T-helper 17 cell (primary cell): ENCODE data around the gene TBL1X. TPM values are rescaled to one million over a fixed set of nuclear protein-coding genes. Genes with fewer than 3 reads are reported as not detected.
A peak's percentile ranks its signal among the peaks of the same experiment; 100 is the strongest.
"Not testable (repeated sequence)": the region's sequence is repeated elsewhere in the genome, so short reads cannot be mapped to it uniquely, and the experiment has no call there.

Source experiments
- ATAC-seq: fragments of 150-1000 bp; cut with Tn5 transposase; 2 replicates; pipeline ENCODE4 v1.10.0; 2021; ENCODE audit warnings: mild to moderate bottlenecking, moderate library complexity
- DNase-seq, 3 donors: peaks; one replicate each; pipeline versions ENCODE4 v3.0.0 to v3.0.0-alpha.2; 2020 to 2021
- H3K9me3 ChIP-seq: one replicate; pipeline ENCODE4 v1.7.0; 2013; ENCODE audit warnings: low read length, mild to moderate bottlenecking; ENCODE audit not compliant: control insufficient read depth, poor library complexity, severe bottlenecking
- H3K27ac Mint-ChIP-seq: one replicate; pipeline ENCODE4 v1.8.0; 2022; ENCODE audit warnings: mild to moderate bottlenecking, moderate library complexity, mixed read lengths
- H3K27me3 Mint-ChIP-seq: one replicate; pipeline ENCODE4 v1.8.0; 2022; ENCODE audit warnings: mixed read lengths
- H3K36me3 Mint-ChIP-seq: one replicate; pipeline ENCODE4 v1.8.0; 2022; ENCODE audit warnings: low read depth, mixed read lengths
- H3K4me1 Mint-ChIP-seq: one replicate; pipeline ENCODE4 v1.8.0; 2022; ENCODE audit warnings: mild to moderate bottlenecking, mixed read lengths
- H3K4me3 Mint-ChIP-seq: one replicate; pipeline ENCODE4 v1.8.0; 2022; ENCODE audit warnings: mild to moderate bottlenecking, moderate library complexity, mixed read lengths
- total RNA-seq, 4 donors: library from RNA in 2 of 4; stranded (reverse) in 2 of 4; gene quantifications; one replicate each; pipeline ENCODE4 v1.2.3 and lab custom pipeline; 2022 to 2026

Gene TBL1X
- total RNA-seq = 10 to 100 TPM; 15.7 to 20.2 TPM
- total RNA-seq (lab: John Stamatoyannopoulos, UW) = 31.3 to 40.2 reads per million in 2 donors

DNA sequence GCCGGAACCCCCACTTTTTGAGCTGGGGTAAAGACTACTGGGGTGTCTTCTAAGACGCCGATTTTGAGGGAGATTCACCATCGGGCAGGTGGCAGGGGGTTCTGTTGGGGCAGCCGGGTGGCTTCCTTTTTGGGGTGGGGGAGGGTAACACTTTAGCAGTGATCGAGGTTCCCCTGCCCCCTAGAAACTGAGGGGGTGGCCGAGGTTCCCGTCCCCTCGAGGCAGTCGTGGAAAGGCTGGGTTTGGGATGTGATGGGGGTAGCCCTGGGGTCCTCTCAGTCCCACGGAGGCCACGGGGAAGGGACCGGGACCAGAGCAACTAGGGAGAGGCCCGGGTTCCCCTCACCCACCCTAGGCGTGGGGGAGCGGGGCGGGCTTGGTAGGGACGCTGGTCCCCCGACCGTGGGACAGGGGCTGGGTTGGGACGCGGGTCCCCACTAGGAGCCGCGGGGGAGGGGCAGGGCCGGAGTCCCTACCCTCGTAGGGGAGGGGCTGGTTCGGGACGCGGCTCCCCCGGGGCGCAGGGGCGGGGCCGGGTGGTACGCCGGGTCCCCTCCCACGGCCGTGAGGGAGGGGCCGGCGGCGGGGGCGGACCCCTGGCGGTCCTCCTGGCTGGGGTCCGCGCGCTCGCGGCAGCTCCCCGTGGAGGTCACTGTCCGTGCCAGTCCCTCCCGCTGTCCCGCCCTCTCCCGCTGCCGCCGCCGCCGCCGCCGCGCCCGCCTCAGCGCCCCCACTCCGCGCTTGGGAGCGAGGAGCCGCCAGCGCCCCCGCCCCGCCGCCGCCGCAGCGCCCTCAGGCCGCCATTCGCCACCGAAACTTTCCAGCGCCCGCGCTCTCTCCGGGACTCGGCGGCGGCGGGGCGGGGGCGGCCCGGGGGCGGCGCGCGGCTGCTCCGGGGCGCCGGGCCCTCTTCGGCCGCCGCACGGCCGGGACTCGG is at the start of gene TBL1X:
TSS of gene TBL1X (plus strand) at position 624 of the 937 bp plus-strand sequence. CDS start 188,529 bp downstream, outside the sequence.
- peak; percentile 41 for ATAC-seq
- Mint-ChIP-seq H3K4me1 (peaks cover 20% of the 10 kb centered on the region), H3K27ac (peak within 1 kb of the TSS; percentile 96)

DNA sequence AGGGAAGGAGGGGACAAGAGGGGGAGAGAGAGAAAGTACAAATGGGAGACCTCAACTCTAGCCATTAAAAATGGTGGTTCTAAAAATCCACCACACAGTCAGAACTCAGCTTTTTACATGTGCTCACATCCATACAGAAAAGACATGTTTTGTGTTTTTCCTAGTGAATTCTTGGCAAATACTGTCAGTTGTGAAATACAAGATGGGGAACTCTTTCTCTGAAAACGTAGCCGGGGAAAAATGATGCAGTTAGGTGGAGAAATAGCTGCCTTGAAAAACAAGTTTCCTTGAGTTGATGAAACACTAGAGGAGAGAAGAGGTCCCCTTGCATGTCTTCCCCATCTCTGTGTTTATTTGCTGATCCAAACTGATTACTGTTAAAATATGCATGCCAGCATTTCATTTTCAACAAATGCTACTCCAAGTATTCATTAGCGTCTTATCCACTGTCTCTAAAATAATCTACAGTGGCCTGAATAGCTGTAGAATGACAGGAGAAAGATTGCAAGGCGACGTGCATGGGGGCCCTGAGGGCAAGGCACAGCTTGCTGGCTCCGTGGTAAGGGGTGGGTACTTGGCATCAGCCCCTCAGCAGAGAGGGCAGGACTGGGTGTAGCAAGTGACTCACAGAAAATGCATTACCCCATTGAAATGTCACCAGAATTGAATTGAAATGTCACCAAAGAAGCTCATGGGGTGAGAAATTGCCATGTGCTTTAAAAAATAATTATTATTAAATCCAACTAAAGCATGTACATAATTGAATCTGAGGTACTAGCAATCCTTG is 48.1 kb upstream of the TBL1X start:
- no peaks in the 10 kb centered on the region for H3K9me3 ChIP-seq
- no peak for DNase-seq
- no peak for ATAC-seq
- H3K4me3 Mint-ChIP-seq = no peak overlapping the region
- peaks cover 10% of the 10 kb centered on the region for H3K4me1 Mint-ChIP-seq
- no peaks in the 10 kb centered on the region for H3K27me3 Mint-ChIP-seq
- no peak overlapping the region for H3K27ac Mint-ChIP-seq
- H3K36me3 Mint-ChIP-seq = no peaks in the 10 kb centered on the region

More for the DNA sequence above, at the start of gene TBL1X:
- H3K9me3 ChIP-seq = no peaks in the 10 kb centered on the region
- Mint-ChIP-seq H3K27me3 (no peaks in the 10 kb centered on the region), H3K4me3 (peak within 1 kb of the TSS; percentile 81), H3K36me3 (no peaks in the 10 kb centered on the region)
- DNase-seq = peak; percentile 28 to 39 (median 31)

DNA sequence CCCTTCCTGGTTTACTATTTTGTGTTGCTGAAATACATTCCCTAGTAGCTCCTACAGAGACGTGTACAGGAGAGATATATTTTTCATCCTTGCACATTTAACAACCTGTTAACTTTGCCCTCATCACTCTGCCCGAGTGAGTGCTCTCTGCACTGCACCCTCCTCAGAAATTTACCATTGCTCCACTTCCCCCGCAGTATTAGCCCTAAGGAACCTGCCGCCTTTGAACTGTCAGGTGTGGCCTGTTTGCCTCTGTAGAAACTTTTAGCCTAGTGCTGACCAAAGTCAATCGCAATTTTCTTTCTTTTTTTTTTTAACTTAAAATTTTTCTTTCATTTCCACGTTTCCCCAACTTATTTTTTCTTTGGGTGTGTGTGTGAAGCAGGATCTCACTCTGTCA is 46.6 kb upstream of the TBL1X start:
- DNase-seq = no peak
- Mint-ChIP-seq H3K4me3 (no peak overlapping the region), H3K27me3 (no peaks in the 10 kb centered on the region), H3K27ac (peak overlapping the region; percentile 29), H3K36me3 (no peaks in the 10 kb centered on the region), H3K4me1 (peaks cover 10% of the 10 kb centered on the region)
- H3K9me3 ChIP-seq = no peaks in the 10 kb centered on the region
- ATAC-seq = no peak

DNA sequence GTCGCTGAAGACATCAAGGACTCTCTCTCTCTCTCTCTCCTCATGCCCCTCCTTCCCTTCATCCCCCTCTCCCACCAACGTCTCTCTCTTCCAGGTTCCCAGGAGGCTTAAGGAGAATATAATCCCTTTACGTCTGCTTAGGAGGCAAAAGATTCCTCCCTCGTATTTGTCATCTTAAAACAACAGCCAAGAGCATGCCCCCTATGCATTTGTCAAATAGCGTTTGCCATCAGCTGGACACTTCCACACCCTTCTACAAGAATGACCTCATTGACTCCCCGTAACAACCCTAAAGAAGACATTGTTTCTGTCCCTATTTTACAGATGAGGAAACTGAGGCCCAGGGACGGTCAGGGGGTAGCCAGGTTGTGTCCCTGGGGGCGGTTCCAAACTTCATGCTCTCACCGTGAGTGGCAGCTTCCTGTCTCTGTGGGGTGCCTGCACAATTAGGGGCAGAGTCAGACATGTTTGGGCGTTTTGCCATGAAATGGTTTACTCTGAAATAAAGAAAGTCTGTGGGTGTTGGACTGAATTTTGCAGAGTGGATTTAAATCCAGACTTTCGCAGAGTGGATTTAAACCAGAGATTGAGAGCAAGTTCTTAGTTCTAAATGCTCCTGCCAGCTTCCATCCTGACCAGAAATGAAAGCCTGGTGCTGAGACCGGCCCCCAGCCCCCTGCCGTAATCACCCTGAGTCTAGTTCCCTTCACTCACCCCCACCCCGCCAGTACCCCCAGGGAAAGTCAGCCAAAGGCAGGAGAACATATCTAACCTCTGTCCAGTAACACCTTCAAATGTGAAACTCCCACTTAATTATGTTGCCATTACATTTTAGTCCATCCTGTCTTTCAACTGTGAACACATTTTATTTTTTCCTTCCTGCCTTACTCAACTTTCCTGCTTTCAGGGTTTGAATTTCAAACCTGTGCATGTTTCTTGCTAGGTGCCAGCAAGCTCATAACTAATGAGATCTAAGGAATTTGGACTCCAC is 44.3 kb upstream of the TBL1X start:
- Mint-ChIP-seq H3K27ac (no peak overlapping the region), H3K27me3 (no peaks in the 10 kb centered on the region), H3K4me1 (peaks cover 10% of the 10 kb centered on the region), H3K4me3 (no peak overlapping the region), H3K36me3 (no peaks in the 10 kb centered on the region)
- DNase-seq (no peak), ATAC-seq (no peak)
- H3K9me3 ChIP-seq = no peaks in the 10 kb centered on the region

DNA sequence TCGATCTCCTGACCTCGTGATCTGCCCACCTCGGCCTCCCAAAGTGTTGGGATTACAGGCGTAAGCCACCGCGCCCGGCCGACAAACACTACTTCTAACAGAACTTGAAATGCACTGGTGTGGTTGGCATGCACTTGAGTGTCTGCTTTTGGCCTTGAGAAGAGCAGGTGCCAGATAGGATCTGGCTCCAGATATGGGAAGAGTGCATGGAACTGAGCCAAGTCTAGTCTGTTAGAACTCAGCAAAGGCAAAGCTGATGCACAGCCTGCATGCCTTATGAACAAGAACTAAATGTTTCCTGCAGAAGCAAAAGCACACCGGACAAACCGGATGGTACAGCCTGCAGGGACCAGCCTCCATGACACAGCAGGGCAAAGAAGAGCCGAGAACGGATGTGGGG is 35.1 kb upstream of the TBL1X start:
- peaks cover 5% of the 10 kb centered on the region for H3K4me1 Mint-ChIP-seq
- H3K4me3 Mint-ChIP-seq = no peak overlapping the region
- H3K27me3 Mint-ChIP-seq = no peaks in the 10 kb centered on the region
- no peak overlapping the region for H3K27ac Mint-ChIP-seq
- no peaks in the 10 kb centered on the region for H3K36me3 Mint-ChIP-seq
- ATAC-seq = no peak
- no peak for DNase-seq
- no peaks in the 10 kb centered on the region for H3K9me3 ChIP-seq

DNA sequence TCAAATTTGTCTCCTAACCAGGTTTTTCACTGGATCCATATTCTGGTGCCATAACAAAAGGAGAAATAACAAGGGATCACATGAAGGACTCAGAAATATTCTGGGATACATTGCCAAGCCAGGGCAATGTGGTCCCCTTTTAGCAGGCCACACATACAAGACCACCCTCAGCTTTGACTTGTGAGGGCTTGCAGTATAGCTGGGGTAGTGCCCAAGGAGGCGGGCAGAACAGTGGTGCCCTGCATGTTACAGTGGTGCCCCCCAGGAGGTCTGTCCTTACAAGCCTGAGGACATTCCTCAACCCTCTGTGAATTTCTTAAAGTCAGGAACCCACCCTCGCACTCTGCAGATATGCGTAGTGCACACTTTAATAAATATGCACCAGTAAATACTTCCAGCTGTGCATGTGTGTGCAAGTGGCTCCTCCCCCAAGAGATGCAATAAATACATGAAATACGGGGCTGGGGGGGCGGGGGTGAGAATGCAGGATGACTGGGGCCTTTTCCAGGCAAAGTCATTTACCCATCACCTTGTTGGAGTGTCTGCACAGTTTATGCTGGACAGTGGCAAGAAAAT is 34.4 kb upstream of the TBL1X start:
- Mint-ChIP-seq H3K36me3 (no peaks in the 10 kb centered on the region), H3K4me3 (no peak overlapping the region), H3K27me3 (no peaks in the 10 kb centered on the region), H3K4me1 (peaks cover 5% of the 10 kb centered on the region), H3K27ac (no peak overlapping the region)
- H3K9me3 ChIP-seq = no peaks in the 10 kb centered on the region
- ATAC-seq = no peak
- DNase-seq = no peak

DNA sequence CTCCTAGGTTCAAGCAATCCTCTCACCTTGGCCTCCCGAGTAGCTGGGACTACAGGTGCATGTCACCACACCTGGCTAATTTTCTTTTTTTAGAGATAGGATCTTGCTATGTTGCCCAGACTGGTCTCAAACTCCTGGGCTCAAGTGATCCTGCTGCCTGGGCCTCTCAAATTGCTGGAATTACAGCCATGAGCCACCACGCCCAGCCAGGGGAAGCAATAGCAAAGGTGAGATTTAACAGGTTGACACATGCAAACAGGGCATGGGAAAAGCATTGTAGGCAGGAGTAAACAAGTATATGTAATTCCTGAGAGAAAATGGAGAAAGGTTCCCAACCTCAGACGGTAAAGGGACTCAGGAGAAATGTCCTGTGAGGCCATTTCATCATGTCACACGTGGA is 33.6 kb upstream of the TBL1X start:
- H3K9me3 ChIP-seq = no peaks in the 10 kb centered on the region
- Mint-ChIP-seq H3K4me1 (peaks cover 5% of the 10 kb centered on the region), H3K27ac (no peak overlapping the region), H3K27me3 (no peaks in the 10 kb centered on the region), H3K4me3 (no peak overlapping the region), H3K36me3 (no peaks in the 10 kb centered on the region)
- DNase-seq (no peak), ATAC-seq (no peak)

DNA sequence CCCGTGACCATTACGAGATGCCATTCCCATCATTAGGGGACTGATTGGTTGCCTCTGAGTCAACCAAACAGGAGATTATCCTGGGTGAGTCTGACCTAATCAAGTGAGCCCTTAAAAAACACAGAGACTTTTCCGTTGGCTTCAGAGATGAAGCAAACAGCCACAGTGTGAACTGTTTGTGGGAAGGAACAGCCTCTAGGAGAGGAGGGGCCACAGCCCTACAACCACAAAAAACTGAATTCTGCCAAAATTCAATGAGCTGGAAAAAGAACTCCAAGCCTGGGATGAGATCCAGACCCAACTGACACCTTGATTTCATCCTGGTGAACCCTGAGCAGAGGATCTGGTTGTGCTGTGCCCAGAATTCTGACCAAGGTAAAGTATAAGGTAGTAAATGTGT is 31.3 kb upstream of the TBL1X start:
- H3K27me3 Mint-ChIP-seq = no peaks in the 10 kb centered on the region
- DNase-seq = no peak
- H3K36me3 Mint-ChIP-seq = no peaks in the 10 kb centered on the region
- H3K4me3 Mint-ChIP-seq = no peak overlapping the region
- H3K4me1 Mint-ChIP-seq = peaks cover 5% of the 10 kb centered on the region
- no peaks in the 10 kb centered on the region for H3K9me3 ChIP-seq
- H3K27ac Mint-ChIP-seq = no peak overlapping the region
- ATAC-seq = no peak

DNA sequence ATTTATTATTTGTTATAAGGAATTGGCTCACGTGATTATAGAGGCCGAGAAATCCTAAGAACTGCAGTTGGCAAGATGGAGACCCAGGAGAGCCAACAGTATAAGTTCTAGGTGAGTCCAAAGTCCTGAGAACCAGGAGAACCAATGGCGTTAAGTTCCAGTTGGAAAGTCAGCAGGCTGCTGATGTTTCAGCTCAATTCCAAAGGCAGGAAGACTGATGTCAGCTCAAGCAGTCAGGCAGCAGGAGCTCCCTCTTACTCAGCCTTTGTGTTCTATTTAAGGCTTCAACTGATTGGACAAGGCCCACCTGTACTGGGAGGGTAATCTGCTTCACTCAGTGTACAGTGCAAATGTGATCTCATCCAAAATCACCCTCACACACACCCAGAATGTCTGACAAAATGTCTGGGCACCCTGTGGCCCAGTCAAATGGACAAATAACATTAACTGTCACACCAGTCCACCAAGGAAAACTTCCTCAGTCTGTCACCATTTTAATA is 30.8 kb upstream of the TBL1X start:
- H3K27me3 Mint-ChIP-seq = no peaks in the 10 kb centered on the region
- no peak for DNase-seq
- no peaks in the 10 kb centered on the region for H3K36me3 Mint-ChIP-seq
- no peak overlapping the region for H3K27ac Mint-ChIP-seq
- ATAC-seq = no peak
- H3K4me3 Mint-ChIP-seq = no peak overlapping the region
- no peaks in the 10 kb centered on the region for H3K9me3 ChIP-seq
- peaks cover 5% of the 10 kb centered on the region for H3K4me1 Mint-ChIP-seq

DNA sequence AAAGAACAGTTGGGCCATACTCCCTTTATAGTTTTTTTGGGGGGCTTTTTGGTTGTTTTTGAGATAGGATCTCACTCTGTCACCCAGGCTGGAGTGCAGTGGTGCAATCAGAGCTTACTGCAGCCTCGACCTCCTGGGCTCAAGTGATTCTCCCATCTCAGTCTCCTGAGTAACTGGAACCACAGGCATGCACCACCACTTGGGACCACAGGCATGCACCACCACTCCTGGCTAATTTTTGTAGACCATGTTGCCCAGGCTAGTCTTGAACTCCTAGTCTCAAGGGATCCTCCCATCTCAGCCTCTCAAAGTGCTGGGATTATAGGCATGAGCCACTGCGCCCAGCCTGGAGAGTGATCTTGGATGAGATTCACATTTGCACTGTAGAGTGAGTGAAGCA is 29.8 kb upstream of the TBL1X start:
- not testable (repeated sequence) for H3K36me3 Mint-ChIP-seq, ATAC-seq, DNase-seq, H3K27me3 Mint-ChIP-seq, H3K4me1 Mint-ChIP-seq, H3K4me3 Mint-ChIP-seq, H3K27ac Mint-ChIP-seq, H3K9me3 ChIP-seq

DNA sequence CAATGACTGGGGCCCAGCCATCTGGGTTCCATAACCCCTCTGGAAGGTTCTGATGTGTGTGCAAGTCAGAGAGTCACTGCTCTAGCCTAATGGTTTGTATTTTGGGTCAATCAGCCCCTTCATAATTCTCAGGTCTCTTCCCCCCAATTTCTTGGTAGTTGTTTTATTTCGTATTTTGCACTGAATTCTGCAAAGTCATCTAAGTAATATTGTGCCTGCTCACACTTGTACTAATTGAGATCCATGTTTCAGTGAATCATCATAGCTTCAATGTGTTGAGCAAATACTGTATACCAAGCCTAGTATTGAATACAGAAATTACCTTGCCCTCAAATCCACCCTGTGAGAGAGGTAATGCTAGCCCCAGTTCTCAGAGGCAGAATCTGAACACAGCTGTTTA is 28.0 kb upstream of the TBL1X start:
- Mint-ChIP-seq H3K27ac (no peak overlapping the region), H3K36me3 (no peaks in the 10 kb centered on the region), H3K4me1 (no peaks in the 10 kb centered on the region), H3K27me3 (no peaks in the 10 kb centered on the region), H3K4me3 (no peak overlapping the region)
- DNase-seq (no peak), ATAC-seq (no peak)
- H3K9me3 ChIP-seq = no peaks in the 10 kb centered on the region

DNA sequence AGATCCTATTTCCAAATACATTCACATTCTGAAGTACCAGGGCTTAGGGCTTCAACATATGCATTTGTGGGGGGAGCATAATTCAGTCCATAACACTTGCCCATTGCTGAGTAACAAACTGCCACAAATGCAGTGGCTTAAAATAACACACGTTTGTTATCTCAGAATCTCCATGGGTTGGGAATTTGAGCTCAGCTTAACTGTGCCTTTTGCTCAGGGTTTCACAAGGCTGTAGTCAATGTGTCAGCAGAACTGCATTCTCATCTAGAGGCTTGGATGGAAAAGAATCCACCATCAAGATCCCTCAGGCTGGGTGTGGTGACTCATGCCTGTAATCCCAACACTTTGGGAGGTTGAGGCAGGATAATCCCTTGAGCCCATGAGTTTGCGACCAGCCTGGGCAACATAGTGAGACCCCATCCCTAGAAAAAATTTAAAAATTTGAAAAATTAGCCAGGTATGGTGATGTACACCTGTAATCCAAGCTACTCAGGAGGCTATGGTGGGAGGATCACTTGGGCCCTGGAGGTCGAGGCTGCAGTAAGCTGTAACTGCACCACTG is 25.8 kb upstream of the TBL1X start:
- H3K27ac Mint-ChIP-seq = no peak overlapping the region
- H3K27me3 Mint-ChIP-seq = no peaks in the 10 kb centered on the region
- no peak for DNase-seq
- no peaks in the 10 kb centered on the region for H3K4me1 Mint-ChIP-seq
- H3K9me3 ChIP-seq = no peaks in the 10 kb centered on the region
- no peak overlapping the region for H3K4me3 Mint-ChIP-seq
- no peak for ATAC-seq
- H3K36me3 Mint-ChIP-seq = no peaks in the 10 kb centered on the region
